Activated T-cell treated with anti-CD3 and anti-CD28 coated beads for 4 hours (primary cell): Measurements from ENCODE around the gene TEAD3.
"Not testable (repeated sequence)": the region's sequence is repeated elsewhere in the genome, so short reads cannot be mapped to it uniquely, and the experiment has no call there.

Source experiments
- DNase-seq: peaks from one replicate; pipeline ENCODE4 v3.0.0-alpha.2; 2020

TEAD3 gene

GRCh38 chr6:35496841-35497570, at the start of gene TEAD3:
TSS of gene TEAD3 (minus strand) at chr6:35497079.
- peak; percentile 35 for DNase-seq

GRCh38 chr6:35544769-35545361, 48.0 kb upstream of the TEAD3 start:
- no peak for DNase-seq

- DNase-seq = no peak
Measured at GRCh38 chr6:35543459-35544193, 46.7 kb upstream of the TEAD3 start.

- no peak for DNase-seq
Measured at GRCh38 chr6:35541836-35542235, 45.0 kb upstream of the TEAD3 start.

GRCh38 chr6:35539223-35539622, 42.3 kb upstream of the TEAD3 start:
- DNase-seq = no peak

GRCh38 chr6:35535847-35536246, 39.0 kb upstream of the TEAD3 start:
- DNase-seq = not testable (repeated sequence)

- DNase-seq = no peak
Measured at GRCh38 chr6:35534407-35535170, 37.7 kb upstream of the TEAD3 start.

- DNase-seq = no peak
Measured at GRCh38 chr6:35533981-35534380, 37.1 kb upstream of the TEAD3 start.

GRCh38 chr6:35532126-35532525, 35.2 kb upstream of the TEAD3 start:
- no peak for DNase-seq

- DNase-seq = no peak
Measured at GRCh38 chr6:35524380-35525020, 27.6 kb upstream of the TEAD3 start.

- peak; percentile 73 for DNase-seq
Measured at GRCh38 chr6:35522660-35523658, 26.1 kb upstream of the TEAD3 start.

GRCh38 chr6:35522151-35522550, 25.3 kb upstream of the TEAD3 start:
- no peak for DNase-seq

GRCh38 chr6:35521235-35521634, 24.4 kb upstream of the TEAD3 start:
- no peak for DNase-seq

GRCh38 chr6:35519313-35520015, 22.6 kb upstream of the TEAD3 start:
- no peak for DNase-seq

- no peak for DNase-seq
Measured at GRCh38 chr6:35518566-35519312, 21.9 kb upstream of the TEAD3 start.

GRCh38 chr6:35517978-35518377, 21.1 kb upstream of the TEAD3 start:
- not testable (repeated sequence) for DNase-seq

- no peak for DNase-seq
Measured at GRCh38 chr6:35516712-35517111, 19.8 kb upstream of the TEAD3 start.

GRCh38 chr6:35515939-35516338, 19.1 kb upstream of the TEAD3 start:
- DNase-seq = not testable (repeated sequence)

- no peak for DNase-seq
Measured at GRCh38 chr6:35514587-35514986, 17.7 kb upstream of the TEAD3 start.

GRCh38 chr6:35512740-35513139, 15.9 kb upstream of the TEAD3 start, which contains the start of gene TULP1:
TSS of gene TULP1 (minus strand) at chr6:35512896. CDS start at chr6:35512858, 38 bp downstream.
- no peak for DNase-seq
